ENCODE results near the gene NLRC5. TPM values are rescaled to one million over a fixed set of nuclear protein-coding genes. Genes with fewer than 3 reads are reported as not detected.

The NLRC5 gene
- total RNA-seq, 6 experiments from 2014 or later, result 18.2 to 26.2 (median 21.7) TPM

DNA sequence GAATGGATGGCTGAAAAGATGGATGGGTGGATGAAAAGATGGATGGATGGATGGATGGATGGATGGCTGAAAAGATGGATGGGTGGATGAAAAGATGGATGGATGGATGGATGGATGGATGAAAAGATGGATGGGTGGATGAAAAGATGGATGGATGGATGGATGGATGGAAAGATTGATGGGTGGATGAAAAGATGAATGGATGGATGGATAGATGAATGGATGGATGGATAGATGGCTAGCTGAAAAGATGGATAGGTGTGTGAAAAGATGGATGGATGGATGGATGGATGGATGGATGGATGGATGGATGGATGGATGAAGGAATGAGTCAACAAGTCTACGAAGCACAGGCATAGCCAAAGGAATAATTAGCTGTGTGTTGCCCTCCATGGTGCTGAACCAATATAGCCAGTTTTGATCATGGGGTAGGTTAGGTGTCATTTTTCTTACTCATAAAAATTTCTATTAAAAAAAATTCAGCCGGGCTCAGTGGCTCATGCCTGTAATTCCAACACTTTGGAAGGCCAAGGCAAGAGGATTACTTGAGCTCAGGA lies 41.1 kb downstream of the NLRC5 start:
- Mint-ChIP-seq H3K9me3 (no peaks in the 10 kb centered on the region), H3K36me3 (ENCODE audit: low read depth) (peaks cover 25% of the 10 kb centered on the region), H3K27me3 (ENCODE audit: insufficient read depth) (no peaks in the 10 kb centered on the region; the same call in none of the 2 replicates), H3K27ac (no peak overlapping the region), H3K4me3 (no peak overlapping the region; the same call in 1 of the 2 replicates), H3K4me1 (ENCODE audit: low read depth) (peaks cover 11% of the 10 kb centered on the region)
- no peak for DNase-seq
- TF ChIP-seq, protein P1, sequence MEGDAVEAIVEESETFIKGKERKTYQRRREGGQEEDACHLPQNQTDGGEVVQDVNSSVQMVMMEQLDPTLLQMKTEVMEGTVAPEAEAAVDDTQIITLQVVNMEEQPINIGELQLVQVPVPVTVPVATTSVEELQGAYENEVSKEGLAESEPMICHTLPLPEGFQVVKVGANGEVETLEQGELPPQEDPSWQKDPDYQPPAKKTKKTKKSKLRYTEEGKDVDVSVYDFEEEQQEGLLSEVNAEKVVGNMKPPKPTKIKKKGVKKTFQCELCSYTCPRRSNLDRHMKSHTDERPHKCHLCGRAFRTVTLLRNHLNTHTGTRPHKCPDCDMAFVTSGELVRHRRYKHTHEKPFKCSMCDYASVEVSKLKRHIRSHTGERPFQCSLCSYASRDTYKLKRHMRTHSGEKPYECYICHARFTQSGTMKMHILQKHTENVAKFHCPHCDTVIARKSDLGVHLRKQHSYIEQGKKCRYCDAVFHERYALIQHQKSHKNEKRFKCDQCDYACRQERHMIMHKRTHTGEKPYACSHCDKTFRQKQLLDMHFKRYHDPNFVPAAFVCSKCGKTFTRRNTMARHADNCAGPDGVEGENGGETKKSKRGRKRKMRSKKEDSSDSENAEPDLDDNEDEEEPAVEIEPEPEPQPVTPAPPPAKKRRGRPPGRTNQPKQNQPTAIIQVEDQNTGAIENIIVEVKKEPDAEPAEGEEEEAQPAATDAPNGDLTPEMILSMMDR (IDR thresholded peaks at IDR 0.05), result no peak

DNA sequence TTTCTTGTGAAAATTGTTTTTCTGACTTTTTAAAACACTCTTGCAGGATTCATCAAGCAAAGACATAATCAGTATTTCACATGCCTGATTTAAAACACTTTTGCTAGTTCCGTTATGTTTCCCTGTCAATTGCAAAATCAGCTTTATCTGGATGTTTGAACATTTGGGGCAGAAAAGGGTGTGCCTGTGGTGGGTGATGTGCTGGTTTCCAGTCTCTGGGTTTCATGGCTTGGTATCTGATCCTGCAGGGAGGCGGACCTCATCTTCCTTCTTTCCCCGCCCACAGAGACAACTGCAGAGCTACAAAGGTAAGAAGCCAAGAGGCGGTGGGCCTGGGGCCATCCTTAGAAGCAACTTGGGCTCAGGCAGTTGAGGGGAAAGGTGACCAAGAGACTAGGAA lies 41.8 kb downstream of the NLRC5 start:
- no peak for DNase-seq
- Mint-ChIP-seq H3K36me3 (ENCODE audit: low read depth) (peaks cover 31% of the 10 kb centered on the region), H3K9me3 (no peaks in the 10 kb centered on the region), H3K27me3 (ENCODE audit: insufficient read depth) (no peaks in the 10 kb centered on the region; the same call in none of the 2 replicates), H3K4me3 (no peak overlapping the region), H3K4me1 (ENCODE audit: low read depth) (peaks cover 11% of the 10 kb centered on the region), H3K27ac (no peak overlapping the region)
- TF ChIP-seq, protein P1 (IDR thresholded peaks at IDR 0.05), result no peak

DNA sequence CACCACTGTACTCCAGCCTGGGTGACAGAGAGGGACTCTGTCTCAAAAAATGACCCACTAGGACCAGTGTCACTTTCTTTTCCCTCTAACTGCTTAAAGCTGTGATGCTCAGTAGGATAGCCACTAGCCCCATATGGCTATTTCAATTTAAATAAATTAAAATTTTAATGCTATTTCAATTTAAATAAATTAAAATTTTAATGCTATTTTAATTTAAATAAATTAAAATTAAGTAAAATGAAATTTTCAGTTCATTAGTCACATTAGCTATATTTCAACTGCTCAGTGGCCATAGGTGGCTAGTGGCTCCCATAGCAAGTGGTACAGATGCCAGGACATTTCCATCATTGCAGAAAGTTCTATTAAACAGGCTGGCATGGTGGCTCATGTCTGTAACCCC lies 43.0 kb downstream of the NLRC5 start:
- H3K27ac Mint-ChIP-seq, result no peak overlapping the region
- no peak overlapping the region for H3K4me3 Mint-ChIP-seq
- peaks cover 31% of the 10 kb centered on the region for H3K36me3 Mint-ChIP-seq (ENCODE audit: low read depth)
- DNase-seq, result no peak
- no peaks in the 10 kb centered on the region; the same call in 1 of the 2 replicates for H3K27me3 Mint-ChIP-seq (ENCODE audit: insufficient read depth)
- TF ChIP-seq, protein P1 (IDR thresholded peaks at IDR 0.05), result no peak
- H3K4me1 Mint-ChIP-seq (ENCODE audit: low read depth), result peaks cover 13% of the 10 kb centered on the region
- no peaks in the 10 kb centered on the region for H3K9me3 Mint-ChIP-seq

DNA sequence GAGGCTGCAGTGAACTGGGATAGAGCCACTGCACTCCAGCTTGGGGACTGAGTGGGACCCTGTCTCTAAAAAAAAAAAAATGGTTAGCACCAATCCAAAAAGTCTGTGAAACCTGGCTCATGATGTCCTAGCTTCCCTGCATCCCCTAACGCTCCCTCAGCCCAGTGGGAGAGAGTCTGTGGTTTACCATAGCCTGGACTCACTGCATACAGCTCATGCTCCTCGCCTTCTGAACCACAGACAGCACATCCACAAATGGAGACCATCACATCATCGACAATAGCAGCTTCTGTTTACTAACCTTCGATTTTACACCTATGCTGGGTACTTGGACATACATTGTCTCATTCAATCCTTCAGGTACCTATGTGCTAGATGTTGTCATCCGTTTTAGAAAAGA lies 43.6 kb downstream of the NLRC5 start:
- Mint-ChIP-seq H3K27ac (no peak overlapping the region), H3K4me1 (ENCODE audit: low read depth) (peaks cover 18% of the 10 kb centered on the region), H3K4me3 (no peak overlapping the region), H3K9me3 (no peaks in the 10 kb centered on the region), H3K36me3 (ENCODE audit: low read depth) (peaks cover 31% of the 10 kb centered on the region), H3K27me3 (ENCODE audit: insufficient read depth) (no peaks in the 10 kb centered on the region; the same call in 1 of the 2 replicates)
- TF ChIP-seq, protein P1 (IDR thresholded peaks at IDR 0.05), result no peak
- DNase-seq, result no peak

DNA sequence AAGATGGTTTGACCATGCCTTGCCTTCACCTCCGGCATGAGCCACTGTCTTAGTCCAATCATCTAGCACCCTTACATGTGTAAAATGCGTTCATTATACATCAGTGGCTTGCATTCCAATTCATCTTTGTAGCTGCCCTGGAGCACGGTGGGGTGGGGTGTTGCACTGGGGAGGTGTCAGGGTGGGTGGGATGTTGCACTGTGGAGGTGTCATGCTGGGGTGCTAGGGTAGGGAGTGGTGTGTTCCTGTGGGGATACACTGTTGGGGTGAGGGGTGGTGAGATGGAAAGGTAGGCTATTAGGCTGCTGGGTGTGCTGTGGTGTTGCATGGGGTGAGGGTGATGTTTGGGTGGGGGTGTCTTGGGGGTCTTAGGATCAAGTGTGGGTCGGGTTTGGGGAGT lies 47.0 kb downstream of the NLRC5 start:
- peaks cover 2% of the 10 kb centered on the region for H3K27me3 Mint-ChIP-seq (ENCODE audit: insufficient read depth)
- H3K27ac Mint-ChIP-seq, result no peak overlapping the region
- TF ChIP-seq, protein P1 (IDR thresholded peaks at IDR 0.05), result no peak
- H3K36me3 Mint-ChIP-seq (ENCODE audit: low read depth), result peaks cover 41% of the 10 kb centered on the region
- no peak for DNase-seq
- peaks cover 29% of the 10 kb centered on the region for H3K4me1 Mint-ChIP-seq (ENCODE audit: low read depth)
- no peak overlapping the region for H3K4me3 Mint-ChIP-seq
- H3K9me3 Mint-ChIP-seq, result no peaks in the 10 kb centered on the region; the same call in 1 of the 2 replicates

All from HFFc6 (cell line).